Islet precursor cell (in vitro differentiated cells): ENCODE data around the gene ATP6AP1.
"Not testable (repeated sequence)": the region's sequence is repeated elsewhere in the genome, so short reads cannot be mapped to it uniquely, and the experiment has no call there.

Experiments used
- DNase-seq: peaks from one replicate; pipeline ENCODE4 v3.0.0-alpha.2; 2018

Gene ATP6AP1

GRCh38 chrX:154399527-154400368 lies 28.7 kb upstream of the ATP6AP1 start:
- DNase-seq, result no peak

GRCh38 chrX:154400369-154400817 lies 28.1 kb upstream of the ATP6AP1 start:
- not testable (repeated sequence) for DNase-seq

- peak; percentile 63 for DNase-seq
Measured at GRCh38 chrX:154401045-154401799, 27.3 kb upstream of the ATP6AP1 start.

- DNase-seq, result no peak
Measured at GRCh38 chrX:154401918-154402621, 26.4 kb upstream of the ATP6AP1 start.

GRCh38 chrX:154402622-154403127 lies 25.8 kb upstream of the ATP6AP1 start:
- no peak for DNase-seq

- DNase-seq, result no peak
Measured at GRCh38 chrX:154403192-154403591, 25.3 kb upstream of the ATP6AP1 start.

GRCh38 chrX:154403858-154404257 lies 24.6 kb upstream of the ATP6AP1 start:
- no peak for DNase-seq

- DNase-seq, result no peak
Measured at GRCh38 chrX:154404625-154405192, 23.8 kb upstream of the ATP6AP1 start.

GRCh38 chrX:154408659-154409221 lies 19.7 kb upstream of the ATP6AP1 start:
- DNase-seq, result no peak

- DNase-seq, result peak; percentile 99
Measured at GRCh38 chrX:154409222-154409871, 19.1 kb upstream of the ATP6AP1 start, which contains the start of gene DNASE1L1. TSS of gene DNASE1L1 (minus strand) at chrX:154409254. CDS start at chrX:154405568, 3,686 bp downstream.

- peak; percentile 79 for DNase-seq
Measured at GRCh38 chrX:154411981-154412340, 16.5 kb upstream of the ATP6AP1 start.

GRCh38 chrX:154412468-154412867 lies 16.0 kb upstream of the ATP6AP1 start:
- no peak for DNase-seq

- no peak for DNase-seq
Measured at GRCh38 chrX:154413142-154413541, 15.3 kb upstream of the ATP6AP1 start.

- DNase-seq, result no peak
Measured at GRCh38 chrX:154417157-154417556, 11.3 kb upstream of the ATP6AP1 start.

- no peak for DNase-seq
Measured at GRCh38 chrX:154419189-154419588, 9.3 kb upstream of the ATP6AP1 start.

- DNase-seq, result no peak
Measured at GRCh38 chrX:154419688-154420401, 8.6 kb upstream of the ATP6AP1 start.

- DNase-seq, result no peak
Measured at GRCh38 chrX:154420402-154420756, 8.1 kb upstream of the ATP6AP1 start.

- DNase-seq, result no peak
Measured at GRCh38 chrX:154426916-154427770, 1.3 kb upstream of the ATP6AP1 start.

- no peak for DNase-seq
Measured at GRCh38 chrX:154429711-154430110, 1.2 kb downstream of the ATP6AP1 start.

- no peak for DNase-seq
Measured at GRCh38 chrX:154430479-154430878, 2.0 kb downstream of the ATP6AP1 start.
